HEK293T (cell line): ENCODE results near the gene PIK3R1.

Experiments used
- BHLHE40 ChIP-seq: fragments of 450-650 bp; IDR thresholded peaks from 2 replicates; pipeline ENCODE4 v1.6.1; 2016; ENCODE audit warnings: mild to moderate bottlenecking, moderate library complexity, borderline replicate concordance
- ELF4 ChIP-seq: fragments of 450-650 bp; IDR thresholded peaks from 2 replicates; pipeline ENCODE4 v1.6.1; 2017; ENCODE audit warnings: antibody characterized with exemption
- FOXA1 ChIP-seq: fragments of 450-650 bp; IDR thresholded peaks from 2 replicates; pipeline ENCODE4 v1.6.1; 2016; ENCODE audit warnings: mild to moderate bottlenecking
- FOXM1 ChIP-seq: fragments of 450-650 bp; IDR thresholded peaks from 2 replicates; pipeline ENCODE4 v1.6.1; 2017; ENCODE audit warnings: mild to moderate bottlenecking, borderline replicate concordance
- HDGF ChIP-seq: fragments of 450-650 bp; IDR thresholded peaks from 2 replicates; pipeline ENCODE4 v1.6.1; 2017; ENCODE audit warnings: antibody characterized with exemption, borderline replicate concordance
- NFRKB ChIP-seq: fragments of 450-650 bp; IDR thresholded peaks from 2 replicates; pipeline ENCODE4 v1.6.1; 2016; ENCODE audit warnings: mild to moderate bottlenecking, moderate library complexity
- SP1 ChIP-seq: fragments of 450-650 bp; IDR thresholded peaks from 2 replicates; pipeline ENCODE4 v1.6.1; 2017
- SUZ12 ChIP-seq: fragments of 450-650 bp; IDR thresholded peaks from 2 replicates; pipeline ENCODE4 v1.6.1; 2016; ENCODE audit warnings: mild to moderate bottlenecking
- TARDBP ChIP-seq: fragments of 450-650 bp; IDR thresholded peaks from 2 replicates; pipeline ENCODE4 v1.6.1; 2016

- TF ChIP-seq TARDBP (no peak), HDGF (no peak), SUZ12 (no peak), ELF4 (no peak), BHLHE40 (no peak), NFRKB (no peak), FOXM1 (no peak), FOXA1 (no peak), SP1 (no peak)
Observed at GRCh38 chr5:68270399-68270975, 54.9 kb downstream of the PIK3R1 start.
